Cardiac muscle cell (in vitro differentiated cells and primary cell): ENCODE data around the gene FAM3D. TPM values are rescaled to one million over a fixed set of nuclear protein-coding genes. Genes with fewer than 3 reads are reported as not detected.

Experiments
- DNase-seq, 2 donors: peaks; one replicate each; pipeline versions ENCODE4 v3.0.0 to v3.0.0-alpha.2; 2010 to 2017; ENCODE audit warnings: low read depth in 1 of 2, low spot score in 1 of 2
- H3K27ac ChIP-seq: fragments of 200-600 bp; sonication (generic); 2 replicates; pipeline ENCODE4 v1.5.1; 2016
- H3K27me3 ChIP-seq: fragments of 200-600 bp; sonication (generic); 2 replicates; pipeline ENCODE4 v1.6.0; 2016; ENCODE audit warnings: control low read depth
- H3K36me3 ChIP-seq: fragments of 200-600 bp; sonication (generic); 2 replicates; pipeline ENCODE4 v1.5.1; 2016; ENCODE audit warnings: control low read depth
- H3K4me1 ChIP-seq: fragments of 200-600 bp; sonication (generic); 2 replicates; pipeline ENCODE4 v1.8.1; 2017; ENCODE audit warnings: low read depth, mild to moderate bottlenecking, mixed run types
- H3K4me3 ChIP-seq: fragments of 200-600 bp; sonication (generic); 2 replicates; pipeline ENCODE4 v1.5.1; 2016; ENCODE audit warnings: mild to moderate bottlenecking
- H3K9me3 ChIP-seq: fragments of 200-600 bp; sonication (generic); 2 replicates; pipeline ENCODE4 v1.5.1; 2017; ENCODE audit warnings: low read depth, mild to moderate bottlenecking, control low read depth
- polyA plus RNA-seq: library from polyadenylated mRNA; unstranded; fragments of >200 nt; fragmentation: Nextera tagmentation; extraction: Ambion mirVana; gene quantifications from 2 replicates; pipeline ENCODE4 v1.2.1, GENCODE V29; 2016
- total RNA-seq: library from RNA; depleted of rRNA; stranded (reverse); fragments of >200 nt; gene quantifications from 2 replicates; pipeline ENCODE4 v1.2.3, GENCODE V29; 2016
- TF ChIP-seq, protein P1 (sequence below): IDR thresholded peaks from 2 replicates; pipeline ENCODE4 v1.5.1; 2012; ENCODE audit warnings: low read depth, mild to moderate bottlenecking, low read length

The FAM3D gene
- total and polyA plus RNA-seq, 2 experiments from 2014 or later, result 1.5 TPM; not detected in 1

DNA sequence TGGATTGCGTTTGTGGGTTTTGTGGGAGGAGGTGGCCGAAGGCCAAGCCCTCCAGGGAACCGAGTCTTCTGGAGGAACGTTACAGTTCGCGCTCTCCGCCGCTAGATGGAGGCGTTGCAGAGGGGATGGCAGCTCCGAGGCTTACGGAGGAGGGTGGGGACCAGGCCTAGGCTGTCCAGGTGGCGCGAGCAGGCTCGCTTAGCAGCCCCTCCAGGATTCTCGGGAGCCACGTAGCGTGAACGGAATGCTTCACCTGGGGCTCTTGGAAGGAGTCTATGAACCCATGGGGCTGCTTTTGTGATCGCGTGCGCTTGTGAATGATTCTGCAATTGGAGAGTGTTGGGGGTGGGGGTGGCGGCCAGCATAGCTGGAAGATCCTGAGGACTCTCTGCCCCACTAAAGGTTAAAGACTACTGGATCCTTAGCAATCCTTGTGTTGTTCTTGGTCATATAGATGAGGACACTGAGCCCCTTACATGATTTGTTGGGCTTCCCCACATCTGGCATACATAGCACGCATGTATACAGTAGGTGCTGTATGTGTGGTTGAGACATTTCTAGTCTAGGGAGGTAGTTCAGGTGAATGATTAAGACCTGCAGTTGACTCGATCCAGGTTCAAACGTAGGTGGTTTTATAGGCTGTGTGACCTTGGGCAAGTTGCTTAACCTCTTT lies 25.7 kb downstream of the FAM3D start:
- no peaks in the 10 kb centered on the region for H3K36me3 ChIP-seq
- TF ChIP-seq, protein P1, sequence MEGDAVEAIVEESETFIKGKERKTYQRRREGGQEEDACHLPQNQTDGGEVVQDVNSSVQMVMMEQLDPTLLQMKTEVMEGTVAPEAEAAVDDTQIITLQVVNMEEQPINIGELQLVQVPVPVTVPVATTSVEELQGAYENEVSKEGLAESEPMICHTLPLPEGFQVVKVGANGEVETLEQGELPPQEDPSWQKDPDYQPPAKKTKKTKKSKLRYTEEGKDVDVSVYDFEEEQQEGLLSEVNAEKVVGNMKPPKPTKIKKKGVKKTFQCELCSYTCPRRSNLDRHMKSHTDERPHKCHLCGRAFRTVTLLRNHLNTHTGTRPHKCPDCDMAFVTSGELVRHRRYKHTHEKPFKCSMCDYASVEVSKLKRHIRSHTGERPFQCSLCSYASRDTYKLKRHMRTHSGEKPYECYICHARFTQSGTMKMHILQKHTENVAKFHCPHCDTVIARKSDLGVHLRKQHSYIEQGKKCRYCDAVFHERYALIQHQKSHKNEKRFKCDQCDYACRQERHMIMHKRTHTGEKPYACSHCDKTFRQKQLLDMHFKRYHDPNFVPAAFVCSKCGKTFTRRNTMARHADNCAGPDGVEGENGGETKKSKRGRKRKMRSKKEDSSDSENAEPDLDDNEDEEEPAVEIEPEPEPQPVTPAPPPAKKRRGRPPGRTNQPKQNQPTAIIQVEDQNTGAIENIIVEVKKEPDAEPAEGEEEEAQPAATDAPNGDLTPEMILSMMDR, result peak; percentile 95
- H3K27me3 ChIP-seq, result peaks cover 28% of the 10 kb centered on the region
- no peaks in the 10 kb centered on the region for H3K4me1 ChIP-seq
- no peak overlapping the region for H3K4me3 ChIP-seq
- DNase-seq, result peak; percentile 84
- H3K9me3 ChIP-seq, result no peaks in the 10 kb centered on the region
- no peak overlapping the region for H3K27ac ChIP-seq

DNA sequence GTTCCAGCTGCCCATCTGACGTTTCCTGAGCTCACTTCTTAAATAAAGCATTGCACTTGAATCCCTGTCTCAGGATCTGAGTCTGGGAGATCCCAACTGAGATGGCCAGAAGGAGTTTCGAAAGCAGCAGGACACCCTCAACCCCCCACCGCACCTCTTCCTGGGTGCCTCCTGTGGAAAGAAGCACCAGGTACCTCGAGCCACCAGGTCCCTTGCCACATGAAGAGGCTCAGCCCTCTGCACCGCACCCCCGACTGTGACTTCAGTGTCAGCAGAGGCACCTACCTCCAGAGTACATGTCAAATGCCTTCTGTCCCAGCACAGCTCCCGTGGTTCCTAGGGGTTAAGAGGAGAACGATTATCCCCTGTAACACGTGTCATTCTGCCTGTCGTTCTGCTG lies 26.7 kb downstream of the FAM3D start:
- Histone ChIP-seq H3K4me1 (no peaks in the 10 kb centered on the region), H3K27me3 (peaks cover 35% of the 10 kb centered on the region), H3K27ac (no peak overlapping the region), H3K4me3 (no peak overlapping the region), H3K9me3 (no peaks in the 10 kb centered on the region), H3K36me3 (no peaks in the 10 kb centered on the region)
- TF ChIP-seq, protein P1, result no peak
- DNase-seq, result no peak

DNA sequence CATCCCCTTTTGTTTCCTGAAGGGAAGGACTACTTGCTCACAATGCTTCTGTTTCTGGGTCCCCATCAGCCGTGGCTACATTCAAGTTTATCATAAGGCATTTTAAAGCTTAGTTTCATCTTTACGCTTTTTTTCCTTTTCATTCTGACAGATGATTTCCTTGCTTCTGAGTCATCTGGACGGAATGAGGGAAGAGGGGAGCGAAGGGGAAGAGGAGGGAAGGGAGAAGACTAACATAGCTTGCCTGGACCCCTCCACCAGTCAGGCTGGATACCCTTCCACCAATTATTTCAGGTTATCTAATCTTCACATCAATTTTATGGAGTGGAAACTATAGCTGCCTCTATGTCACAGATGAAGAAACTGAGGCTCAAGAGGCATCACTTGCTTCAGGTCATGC lies 27.6 kb downstream of the FAM3D start:
- Histone ChIP-seq H3K27me3 (peaks cover 35% of the 10 kb centered on the region), H3K36me3 (no peaks in the 10 kb centered on the region), H3K4me3 (no peak overlapping the region), H3K27ac (no peak overlapping the region), H3K4me1 (no peaks in the 10 kb centered on the region), H3K9me3 (no peaks in the 10 kb centered on the region)
- TF ChIP-seq, protein P1, result no peak
- peak in 1 of 2 donors; percentile 38 for DNase-seq

DNA sequence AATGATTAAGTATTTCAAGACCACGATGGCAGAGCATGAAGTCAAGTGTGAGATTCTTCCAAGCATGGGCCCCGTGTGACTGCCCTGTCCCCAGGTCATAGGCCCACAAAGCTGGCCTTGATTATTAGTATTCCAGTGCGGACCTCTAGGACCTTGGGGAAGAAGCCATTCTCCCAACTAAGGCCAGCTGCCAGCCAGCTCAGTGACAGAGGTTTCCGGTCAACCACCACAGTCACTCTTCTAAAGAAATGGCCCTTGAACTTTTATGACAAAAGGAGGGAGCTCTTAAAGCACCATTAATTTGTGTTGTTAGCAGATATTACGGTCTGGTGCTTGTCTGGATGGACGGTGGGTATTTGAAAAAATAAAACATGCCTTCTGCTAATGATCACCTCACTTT lies 28.0 kb downstream of the FAM3D start:
- Histone ChIP-seq H3K36me3 (no peaks in the 10 kb centered on the region), H3K9me3 (no peaks in the 10 kb centered on the region), H3K27me3 (peaks cover 35% of the 10 kb centered on the region), H3K27ac (no peak overlapping the region), H3K4me1 (peaks cover 2% of the 10 kb centered on the region), H3K4me3 (no peak overlapping the region)
- TF ChIP-seq, protein P1, result no peak
- no peak for DNase-seq

DNA sequence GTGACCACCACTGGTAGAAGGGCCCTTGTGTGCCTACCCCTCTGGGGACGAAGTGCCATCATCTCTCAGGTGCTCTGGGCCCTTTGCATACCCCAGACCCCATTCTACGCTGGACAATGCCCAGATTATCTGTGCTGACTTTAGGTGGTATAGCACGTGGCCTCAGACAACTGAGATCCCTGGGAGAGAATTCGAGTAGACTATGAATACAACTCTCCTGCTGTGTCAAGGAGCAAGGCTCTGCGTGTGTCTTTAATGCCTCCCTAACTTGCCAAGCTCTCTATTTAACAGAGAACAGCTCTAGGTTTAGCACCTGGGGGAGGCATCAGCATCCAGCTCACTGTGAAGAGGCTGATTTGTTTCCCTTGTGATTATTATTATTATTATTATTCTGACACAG lies 29.1 kb downstream of the FAM3D start:
- no peaks in the 10 kb centered on the region for H3K9me3 ChIP-seq
- H3K4me1 ChIP-seq, result peaks cover 5% of the 10 kb centered on the region
- H3K4me3 ChIP-seq, result no peak overlapping the region
- H3K27me3 ChIP-seq, result peaks cover 35% of the 10 kb centered on the region
- no peak overlapping the region for H3K27ac ChIP-seq
- H3K36me3 ChIP-seq, result no peaks in the 10 kb centered on the region
- TF ChIP-seq, protein P1, result no peak
- no peak for DNase-seq
